CD8-positive, alpha-beta memory T cell (primary cell): ENCODE data around the gene LMAN2. TPM values are rescaled to one million over a fixed set of nuclear protein-coding genes. Genes with fewer than 3 reads are reported as not detected.

Experiments used
- CTCF ChIA-PET: fragments of 350-600 bp; sonication (Branson Sonifier 250); formaldehyde crosslinking; loops from one replicate; lab custom pipeline; 2021; ENCODE audit warnings: antibody characterized with exemption; lab: Charles Lee
- POLR2A ChIA-PET: fragments of 350-600 bp; sonication (Branson Sonifier 250); formaldehyde crosslinking; loops from one replicate; lab custom pipeline; 2021; ENCODE audit warnings: antibody characterized with exemption; lab: Charles Lee
- DNase-seq, 5 donors: peaks; one replicate each; pipeline versions ENCODE4 v3.0.0 to v3.0.0-alpha.2; 2020 to 2022; ENCODE audit warnings: mixed read lengths in 1 of 5
- H3K27ac ChIP-seq: one replicate; pipeline ENCODE4 v1.7.0; 2013; ENCODE audit warnings: low read depth, mild to moderate bottlenecking, low read length, moderate library complexity
- H3K27me3 ChIP-seq: 2 replicates; pipeline ENCODE4 v1.7.0; 2013; ENCODE audit warnings: low read length, mild to moderate bottlenecking; ENCODE audit not compliant: insufficient read depth, poor library complexity, severe bottlenecking
- H3K36me3 ChIP-seq: 2 replicates; pipeline ENCODE4 v1.7.0; 2013; ENCODE audit warnings: mild to moderate bottlenecking, low read length, moderate library complexity; ENCODE audit not compliant: insufficient read depth
- H3K4me1 ChIP-seq: 2 replicates; pipeline ENCODE4 v1.7.0; 2013; ENCODE audit warnings: mild to moderate bottlenecking, low read length, moderate library complexity; ENCODE audit not compliant: insufficient read depth
- H3K4me3 ChIP-seq: 2 replicates; pipeline ENCODE4 v1.7.0; 2013; ENCODE audit warnings: mild to moderate bottlenecking, low read length
- H3K9me3 ChIP-seq: 2 replicates; pipeline ENCODE4 v1.7.0; 2013; ENCODE audit warnings: mild to moderate bottlenecking, low read length
- H3K27ac Mint-ChIP-seq, 8 donors: one replicate each; pipeline ENCODE4 v1.8.0; 2020 to 2021; ENCODE audit warnings: mixed read lengths in 8 of 8, mild to moderate bottlenecking in 6 of 8, inconsistent platforms in 3 of 8, moderate library complexity in 3 of 8
- H3K27me3 Mint-ChIP-seq, 2 donors: one replicate each; pipeline ENCODE4 v1.8.0; 2020 to 2021; ENCODE audit warnings: mixed read lengths in 2 of 2, mild to moderate bottlenecking in 1 of 2, moderate library complexity in 1 of 2
- H3K36me3 Mint-ChIP-seq, 3 donors: one replicate each; pipeline ENCODE4 v1.8.0; 2020 to 2021; ENCODE audit warnings: mixed read lengths in 3 of 3, inconsistent platforms in 1 of 3, mild to moderate bottlenecking in 1 of 3
- H3K4me1 Mint-ChIP-seq, 3 donors: one replicate each; pipeline ENCODE4 v1.8.0; 2020 to 2021; ENCODE audit warnings: mixed read lengths in 3 of 3, inconsistent platforms in 1 of 3, mild to moderate bottlenecking in 1 of 3
- H3K4me3 Mint-ChIP-seq, 7 donors: one replicate each; pipeline ENCODE4 v1.8.0; 2020 to 2021; ENCODE audit warnings: mixed read lengths in 7 of 7, mild to moderate bottlenecking in 6 of 7, moderate library complexity in 4 of 7, inconsistent platforms in 2 of 7
- H3K9me3 Mint-ChIP-seq, 5 donors: one replicate each; pipeline ENCODE4 v1.8.0; 2020 to 2022; ENCODE audit warnings: mixed read lengths in 5 of 5, mild to moderate bottlenecking in 3 of 5, moderate library complexity in 2 of 5, inconsistent platforms in 1 of 5
- polyA plus RNA-seq: library from polyadenylated mRNA; unstranded; fragments of 300-500 nt; fragmentation: Illumina TruSeq; gene quantifications from one replicate; pipeline ENCODE4 v1.2.3, GENCODE V29; 2021
- total RNA-seq, 2 experiments: library from RNA; stranded (reverse); gene quantifications; one replicate each; pipeline ENCODE4 v1.2.3, GENCODE V29; 2021

Gene LMAN2
- total and polyA plus RNA-seq, 3 experiments from 2014 or later, result 112 to 276 (median 126) TPM

GRCh38 chr5:177319913-177320588, 31.4 kb downstream of the LMAN2 start:
- ChIA-PET POLR2A (no interaction called here), CTCF (interaction anchor here (1.0 to 5.3 kb wide), 7 partner anchors 10 to 181 kb away, joined by 3 to 55 read pairs (median 6); partner anchors contain the start of gene PFN3)
- DNase-seq, result no peak
- H3K27ac ChIP-seq, result no peak overlapping the region
- Mint-ChIP-seq H3K27me3 (peaks cover 0 to 3% of the 10 kb centered on the region in 2 donors), H3K36me3 (peaks cover 5 to 16% (median 13%) of the 10 kb centered on the region in 3 donors), H3K9me3 (peaks cover 0 to 1% (median 0%) of the 10 kb centered on the region in 5 donors), H3K27ac (peak overlapping the region in 1 of 8 donors; percentile 84), H3K4me3 (peak overlapping the region in 1 of 7 donors; percentile 4), H3K4me1 (peaks cover 10 to 18% (median 17%) of the 10 kb centered on the region in 3 donors)
- H3K27me3 ChIP-seq, result no peaks in the 10 kb centered on the region
- no peak overlapping the region for H3K4me3 ChIP-seq
- peaks cover 4% of the 10 kb centered on the region for H3K4me1 ChIP-seq
- no peaks in the 10 kb centered on the region for H3K9me3 ChIP-seq
- H3K36me3 ChIP-seq, result no peaks in the 10 kb centered on the region

- Mint-ChIP-seq H3K4me3 (no peak overlapping the region), H3K36me3 (peaks cover 5 to 13% (median 7%) of the 10 kb centered on the region in 3 donors), H3K27ac (peak overlapping the region in 3 of 8 donors; percentile 5 to 48 (median 37)), H3K9me3 (peaks cover 0 to 1% (median 0%) of the 10 kb centered on the region in 5 donors), H3K4me1 (peaks cover 11 to 19% (median 19%) of the 10 kb centered on the region in 3 donors), H3K27me3 (peaks cover 0 to 3% of the 10 kb centered on the region in 2 donors)
- DNase-seq, result peak; percentile 55 to 80 (median 63)
- Histone ChIP-seq H3K27me3 (no peaks in the 10 kb centered on the region), H3K27ac (no peak overlapping the region), H3K4me3 (no peak overlapping the region), H3K9me3 (no peaks in the 10 kb centered on the region), H3K36me3 (no peaks in the 10 kb centered on the region), H3K4me1 (peaks cover 6% of the 10 kb centered on the region)
- CTCF ChIA-PET, result interaction anchor here (0.7 to 5.3 kb wide), 16 partner anchors 9 to 186 kb away, joined by 3 to 55 read pairs (median 7); partner anchors contain the start of genes LMAN2, PFN3, PRELID1 and RAB24
- POLR2A ChIA-PET, result interaction anchor here (1.4 kb wide), 1 partner anchor 86 kb away, joined by 3 read pairs; no protein-coding TSS in a partner anchor
Observed at GRCh38 chr5:177317959-177318377, 33.5 kb downstream of the LMAN2 start.

GRCh38 chr5:177316005-177316404, 35.5 kb downstream of the LMAN2 start:
- H3K36me3 ChIP-seq, result no peaks in the 10 kb centered on the region
- no peaks in the 10 kb centered on the region for H3K27me3 ChIP-seq
- Mint-ChIP-seq H3K36me3 (peaks cover 5 to 11% (median 5%) of the 10 kb centered on the region in 3 donors), H3K4me1 (peaks cover 22 to 37% (median 26%) of the 10 kb centered on the region in 3 donors), H3K27me3 (peaks cover 0 to 4% of the 10 kb centered on the region in 2 donors), H3K9me3 (peaks cover 0 to 1% (median 0%) of the 10 kb centered on the region in 5 donors), H3K4me3 (peak overlapping the region in 1 of 7 donors; percentile 48), H3K27ac (peak overlapping the region in 2 of 8 donors; percentile 22 to 66)
- ChIA-PET POLR2A (interaction anchor here (0.6 kb wide), 1 partner anchor 16 kb away, joined by 3 read pairs; no protein-coding TSS in a partner anchor), CTCF (interaction anchor here (0.7 to 5.3 kb wide), 9 partner anchors 12 to 201 kb away, joined by 3 to 55 read pairs (median 5); partner anchors contain the start of gene PFN3)
- no peak overlapping the region for H3K4me3 ChIP-seq
- no peak for DNase-seq
- no peak overlapping the region for H3K27ac ChIP-seq
- no peaks in the 10 kb centered on the region for H3K9me3 ChIP-seq
- H3K4me1 ChIP-seq, result peaks cover 19% of the 10 kb centered on the region

GRCh38 chr5:177315411-177315810, 36.1 kb downstream of the LMAN2 start:
- no peak overlapping the region for H3K4me3 Mint-ChIP-seq
- DNase-seq, result no peak
- peaks cover 26 to 42% (median 31%) of the 10 kb centered on the region in 3 donors for H3K4me1 Mint-ChIP-seq
- H3K27me3 ChIP-seq, result no peaks in the 10 kb centered on the region
- H3K4me1 ChIP-seq, result peaks cover 24% of the 10 kb centered on the region
- ChIA-PET CTCF (interaction anchor here (1.0 to 5.3 kb wide), 5 partner anchors 13 to 186 kb away, joined by 3 to 55 read pairs (median 6); partner anchors contain the start of gene PFN3), POLR2A (interaction anchor here (0.6 kb wide), 1 partner anchor 16 kb away, joined by 3 read pairs; no protein-coding TSS in a partner anchor)
- peaks cover 0 to 1% (median 0%) of the 10 kb centered on the region in 5 donors for H3K9me3 Mint-ChIP-seq
- H3K27ac Mint-ChIP-seq, result peak overlapping the region in 3 of 8 donors; percentile 58 to 75 (median 64)
- H3K9me3 ChIP-seq, result no peaks in the 10 kb centered on the region
- peaks cover 4 to 11% (median 5%) of the 10 kb centered on the region in 3 donors for H3K36me3 Mint-ChIP-seq
- no peaks in the 10 kb centered on the region for H3K36me3 ChIP-seq
- H3K4me3 ChIP-seq, result no peak overlapping the region
- H3K27ac ChIP-seq, result no peak overlapping the region
- peaks cover 0 to 5% of the 10 kb centered on the region in 2 donors for H3K27me3 Mint-ChIP-seq

- Mint-ChIP-seq H3K9me3 (peaks cover 0 to 1% (median 0%) of the 10 kb centered on the region in 5 donors), H3K27me3 (peaks cover 0 to 5% of the 10 kb centered on the region in 2 donors), H3K36me3 (peaks cover 2 to 9% (median 3%) of the 10 kb centered on the region in 3 donors), H3K4me3 (peak overlapping the region in 1 of 7 donors; percentile 75), H3K4me1 (peaks cover 27 to 42% (median 30%) of the 10 kb centered on the region in 3 donors), H3K27ac (peak overlapping the region in 2 of 8 donors; percentile 58 to 64)
- ChIA-PET CTCF (interaction anchor here (1.0 to 5.3 kb wide), 4 partner anchors 56 to 187 kb away, joined by 3 to 55 read pairs (median 8); partner anchors contain the start of gene PFN3), POLR2A (no interaction called here)
- Histone ChIP-seq H3K4me3 (no peak overlapping the region), H3K9me3 (no peaks in the 10 kb centered on the region), H3K27ac (no peak overlapping the region), H3K4me1 (peaks cover 24% of the 10 kb centered on the region), H3K27me3 (no peaks in the 10 kb centered on the region), H3K36me3 (no peaks in the 10 kb centered on the region)
- no peak for DNase-seq
Observed at GRCh38 chr5:177314376-177315342, 36.8 kb downstream of the LMAN2 start.

GRCh38 chr5:177313561-177314259, 37.8 kb downstream of the LMAN2 start:
- Histone ChIP-seq H3K36me3 (no peaks in the 10 kb centered on the region), H3K4me3 (no peak overlapping the region), H3K4me1 (peaks cover 24% of the 10 kb centered on the region), H3K27ac (no peak overlapping the region), H3K9me3 (no peaks in the 10 kb centered on the region), H3K27me3 (no peaks in the 10 kb centered on the region)
- ChIA-PET CTCF (interaction anchor here (0.6 to 2.3 kb wide), 6 partner anchors 43 to 188 kb away, joined by 3 to 11 read pairs (median 3); no protein-coding TSS in a partner anchor), POLR2A (interaction anchor here (0.7 to 1.1 kb wide), 2 partner anchors 10 to 109 kb away, joined by 4 to 5 read pairs; partner anchors contain the start of genes PRELID1 and RAB24)
- H3K4me1 Mint-ChIP-seq, result peaks cover 33 to 46% (median 34%) of the 10 kb centered on the region in 3 donors
- peaks cover 0 to 5% (median 3%) of the 10 kb centered on the region in 3 donors for H3K36me3 Mint-ChIP-seq
- peaks cover 0 to 5% of the 10 kb centered on the region in 2 donors for H3K27me3 Mint-ChIP-seq
- H3K27ac Mint-ChIP-seq, result peak overlapping the region in 1 of 8 donors; percentile 44
- peaks cover 0 to 1% (median 0%) of the 10 kb centered on the region in 5 donors for H3K9me3 Mint-ChIP-seq
- no peak for DNase-seq
- H3K4me3 Mint-ChIP-seq, result no peak overlapping the region
